ENCODE data around the gene SPTBN1. TPM values are rescaled to one million over a fixed set of nuclear protein-coding genes. Genes with fewer than 3 reads are reported as not detected.

SPTBN1 gene
- total and polyA plus RNA-seq, 2 donors (not counting 3 experiments of a cell fraction or from before 2014, with no cell fraction given) = 63.3 to 320 TPM

GRCh38 chr2:54555318-54555837, 99.3 kb downstream of the SPTBN1 start:
- Histone ChIP-seq H4K20me1 (replicated peaks; ENCODE audit: control insufficient read depth, extremely low read depth, insufficient read depth, low read length) (no peaks in the 10 kb centered on the region), H3K36me3 (ENCODE audit: control insufficient read depth in 2 of 2, extremely low read depth in 1 of 2, insufficient read depth in 2 of 2, low read length in 2 of 2) (no peaks in the 10 kb centered on the region), H3K9me1 (replicated peaks; ENCODE audit: control insufficient read depth, extremely low read depth, insufficient read depth, low read length) (no peaks in the 10 kb centered on the region), H3K4me2 (ENCODE audit: insufficient read depth, low read length) (peak overlapping the region; percentile 19), H3K4me3 (replicated peaks in 1 of 3; ENCODE audit: insufficient read depth in 1 of 3, low read depth in 1 of 3, low read length in 3 of 3) (no peak overlapping the region), H3K79me2 (ENCODE audit: control insufficient read depth, insufficient read depth, low read length) (peaks cover 22% of the 10 kb centered on the region), H3K4me1 (ENCODE audit: control insufficient read depth, extremely low read depth, insufficient read depth, low read length) (peaks cover 25% of the 10 kb centered on the region), H3K9me3 (replicated peaks; ENCODE audit: control insufficient read depth, insufficient read depth, low read length) (no peaks in the 10 kb centered on the region), H3K27me3 (ENCODE audit: control insufficient read depth in 2 of 2, insufficient read depth in 2 of 2, low read length in 2 of 2) (no peaks in the 10 kb centered on the region), H3K27ac (ENCODE audit: insufficient read depth, low read depth, low read length) (no peak overlapping the region), H2AFZ (ENCODE audit: low read depth, low read length) (no peak overlapping the region), H3K9ac (replicated peaks; ENCODE audit: extremely low read depth, insufficient read depth, low read length) (no peak overlapping the region)
- BruUV-seq (replicated peaks) = no TSS peak
- DNase-seq (ENCODE audit: low read depth, low spot score) (no peak), FAIRE-seq (peak; percentile 18)
- TF ChIP-seq POLR2A (IDR thresholded peaks at IDR 0.05; ENCODE audit: low read depth, low read length) (no peak), MYC (IDR thresholded peaks at IDR 0.05; ENCODE audit: low read depth, low read length) (no peak), JUN (IDR thresholded peaks at IDR 0.05; ENCODE audit: borderline replicate concordance, insufficient read depth, insufficient read length, low read depth) (no peak), GATA2 (IDR thresholded peaks at IDR 0.05; ENCODE audit: insufficient read depth, insufficient read length, low read depth, low read length) (no peak), POLR2AphosphoS5 (IDR thresholded peaks at IDR 0.05; ENCODE audit: insufficient read depth, low read depth, low read length) (no peak), FOS (IDR thresholded peaks at IDR 0.05; ENCODE audit: borderline replicate concordance, insufficient read depth, low read length) (no peak), EZH2 (IDR thresholded peaks at IDR 0.05; ENCODE audit: borderline replicate concordance, low read depth, low read length, severe bottlenecking) (no peak)
- TF ChIP-seq, protein P1, sequence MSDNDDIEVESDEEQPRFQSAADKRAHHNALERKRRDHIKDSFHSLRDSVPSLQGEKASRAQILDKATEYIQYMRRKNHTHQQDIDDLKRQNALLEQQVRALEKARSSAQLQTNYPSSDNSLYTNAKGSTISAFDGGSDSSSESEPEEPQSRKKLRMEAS (IDR thresholded peaks at IDR 0.05; ENCODE audit: insufficient read depth, insufficient read length) = no peak
- TF ChIP-seq, protein P2, sequence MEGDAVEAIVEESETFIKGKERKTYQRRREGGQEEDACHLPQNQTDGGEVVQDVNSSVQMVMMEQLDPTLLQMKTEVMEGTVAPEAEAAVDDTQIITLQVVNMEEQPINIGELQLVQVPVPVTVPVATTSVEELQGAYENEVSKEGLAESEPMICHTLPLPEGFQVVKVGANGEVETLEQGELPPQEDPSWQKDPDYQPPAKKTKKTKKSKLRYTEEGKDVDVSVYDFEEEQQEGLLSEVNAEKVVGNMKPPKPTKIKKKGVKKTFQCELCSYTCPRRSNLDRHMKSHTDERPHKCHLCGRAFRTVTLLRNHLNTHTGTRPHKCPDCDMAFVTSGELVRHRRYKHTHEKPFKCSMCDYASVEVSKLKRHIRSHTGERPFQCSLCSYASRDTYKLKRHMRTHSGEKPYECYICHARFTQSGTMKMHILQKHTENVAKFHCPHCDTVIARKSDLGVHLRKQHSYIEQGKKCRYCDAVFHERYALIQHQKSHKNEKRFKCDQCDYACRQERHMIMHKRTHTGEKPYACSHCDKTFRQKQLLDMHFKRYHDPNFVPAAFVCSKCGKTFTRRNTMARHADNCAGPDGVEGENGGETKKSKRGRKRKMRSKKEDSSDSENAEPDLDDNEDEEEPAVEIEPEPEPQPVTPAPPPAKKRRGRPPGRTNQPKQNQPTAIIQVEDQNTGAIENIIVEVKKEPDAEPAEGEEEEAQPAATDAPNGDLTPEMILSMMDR (IDR thresholded peaks at IDR 0.05; ENCODE audit: extremely low read depth in 1 of 2, insufficient read depth in 1 of 2, low read depth in 1 of 2, low read length in 2 of 2) = no peak
- ChIA-PET POLR2A (no interaction called here), CTCF (interaction anchor here (1.7 kb wide), 1 partner anchor 110 kb away, joined by 8 read pairs; no protein-coding TSS in a partner anchor)
- dilution Hi-C loops (cut with MboI; ENCODE audit: extremely low pct_ligation_motif_present, low sequenced_read_pairs) = no loop called here
- intact Hi-C loops (cut with micrococcal nuclease) = loop anchor here (5.0 kb wide), 1 partner anchor 83 kb away; no protein-coding TSS in a partner anchor
